Neural progenitor cell (in vitro differentiated cells): ENCODE measurements around the gene SLC9B1. TPM values are rescaled to one million over a fixed set of nuclear protein-coding genes. Genes with fewer than 3 reads are reported as not detected.

Experiments used
- DNase-seq: peaks from one replicate; pipeline ENCODE4 v3.0.0-alpha.2; 2016; ENCODE audit warnings: low spot score
- H2AFZ ChIP-seq: fragments of 200-600 bp; sonication (generic); replicated peaks from 2 replicates; pipeline ENCODE4 v1.6.1; 2016; ENCODE audit warnings: antibody characterized with exemption
- H3F3A ChIP-seq: fragments of 200-600 bp; sonication (generic); 2 replicates; pipeline ENCODE4 v1.6.1; 2016; ENCODE audit warnings: antibody characterized with exemption, low read depth
- H3K27ac ChIP-seq: fragments of 200-600 bp; sonication (generic); 2 replicates; pipeline ENCODE4 v1.5.1; 2016; ENCODE audit warnings: mild to moderate bottlenecking
- H3K27me3 ChIP-seq: fragments of 200-600 bp; sonication (generic); 2 replicates; pipeline ENCODE4 v1.6.1; 2016; ENCODE audit warnings: mild to moderate bottlenecking, moderate library complexity
- H3K36me3 ChIP-seq: fragments of 200-600 bp; sonication (generic); 2 replicates; pipeline ENCODE4 v1.5.1; 2016
- H3K4me1 ChIP-seq: fragments of 200-600 bp; sonication (generic); 2 replicates; pipeline ENCODE4 v1.6.1; 2016; ENCODE audit warnings: mixed run types
- H3K4me2 ChIP-seq: fragments of 200-600 bp; sonication (generic); 2 replicates; pipeline ENCODE4 v1.6.1; 2016
- H3K4me3 ChIP-seq: fragments of 200-600 bp; sonication (generic); 2 replicates; pipeline ENCODE4 v1.5.1; 2016
- H3K79me2 ChIP-seq: fragments of 200-600 bp; sonication (generic); 2 replicates; pipeline ENCODE4 v1.6.1; 2016; ENCODE audit warnings: low read depth
- H3K9ac ChIP-seq: fragments of 200-600 bp; sonication (generic); 2 replicates; pipeline ENCODE4 v1.6.1; 2016
- H3K9me3 ChIP-seq: fragments of 200-600 bp; sonication (generic); 2 replicates; pipeline ENCODE4 v1.5.1; 2016; ENCODE audit warnings: low read depth
- H4K20me1 ChIP-seq: fragments of 200-600 bp; sonication (generic); 2 replicates; pipeline ENCODE4 v1.6.1; 2016; ENCODE audit warnings: low read depth
- H3K27ac Mint-ChIP-seq: 3 replicates; pipeline ENCODE4 v1.8.0; 2021; ENCODE audit warnings: mixed read lengths
- H3K27me3 Mint-ChIP-seq: 2 replicates; pipeline ENCODE4 v1.8.0; 2022; ENCODE audit warnings: low read depth, mild to moderate bottlenecking, inconsistent platforms, moderate library complexity, mixed read lengths; ENCODE audit not compliant: insufficient read depth
- H3K36me3 Mint-ChIP-seq: 3 replicates; pipeline ENCODE4 v1.8.0; 2021; ENCODE audit warnings: mixed read lengths
- H3K4me1 Mint-ChIP-seq: 3 replicates; pipeline ENCODE4 v1.8.0; 2021; ENCODE audit warnings: mixed read lengths
- H3K4me3 Mint-ChIP-seq: 3 replicates; pipeline ENCODE4 v1.8.0; 2021; ENCODE audit warnings: mild to moderate bottlenecking, moderate library complexity, mixed read lengths
- H3K9me3 Mint-ChIP-seq: 3 replicates; pipeline ENCODE4 v1.8.0; 2020; ENCODE audit warnings: mixed read lengths
- CTCF ChIP-seq: fragments of 200-600 bp; sonication (generic); IDR thresholded peaks from 2 replicates; pipeline ENCODE4 v1.5.1; 2017; ENCODE audit warnings: antibody characterized with exemption, mild to moderate bottlenecking
- EZH2 ChIP-seq: fragments of 200-600 bp; sonication (generic); IDR thresholded peaks from 2 replicates; pipeline ENCODE4 v1.6.1; 2017; ENCODE audit warnings: antibody characterized with exemption, mild to moderate bottlenecking, moderate library complexity
- EZH2phosphoT487 ChIP-seq: fragments of 200-600 bp; sonication (generic); IDR thresholded peaks from 2 replicates; pipeline ENCODE4 v1.6.1; 2017; ENCODE audit warnings: antibody characterized with exemption
- total RNA-seq: library from RNA; depleted of rRNA; stranded (reverse); fragments of >200 nt; gene quantifications from 2 replicates; pipeline ENCODE4 v1.2.3, GENCODE V29; 2015; ENCODE audit warnings: low replicate concordance

SLC9B1 gene
- total RNA-seq, 1 donor from 2014 or later: not detected

GRCh38 chr4:103054030-103054429 is 34.5 kb upstream of the SLC9B1 start:
- no peaks in the 10 kb centered on the region for H4K20me1 ChIP-seq
- no peak overlapping the region for H3K27ac ChIP-seq
- no peak for DNase-seq
- no peak overlapping the region for H3K4me2 ChIP-seq
- no peaks in the 10 kb centered on the region for H3F3A ChIP-seq
- Mint-ChIP-seq H3K4me3 (no peak overlapping the region), H3K9me3 (no peaks in the 10 kb centered on the region), H3K27me3 (no peaks in the 10 kb centered on the region), H3K36me3 (no peaks in the 10 kb centered on the region), H3K4me1 (no peaks in the 10 kb centered on the region), H3K27ac (no peak overlapping the region)
- H2AFZ ChIP-seq: no peak overlapping the region
- no peaks in the 10 kb centered on the region for H3K9me3 ChIP-seq
- no peaks in the 10 kb centered on the region for H3K36me3 ChIP-seq
- H3K4me3 ChIP-seq: no peak overlapping the region
- no peaks in the 10 kb centered on the region for H3K27me3 ChIP-seq
- no peaks in the 10 kb centered on the region for H3K79me2 ChIP-seq
- TF ChIP-seq EZH2phosphoT487: no peak
- no peak for TF ChIP-seq EZH2
- TF ChIP-seq CTCF: no peak
- H3K9ac ChIP-seq: no peak overlapping the region
- H3K4me1 ChIP-seq: no peaks in the 10 kb centered on the region

- Histone ChIP-seq H4K20me1 (no peaks in the 10 kb centered on the region), H3K4me1 (no peaks in the 10 kb centered on the region), H3K27me3 (no peaks in the 10 kb centered on the region), H3K4me2 (no peak overlapping the region), H3K79me2 (no peaks in the 10 kb centered on the region), H3K4me3 (no peak overlapping the region), H3F3A (no peaks in the 10 kb centered on the region), H3K27ac (no peak overlapping the region), H3K36me3 (no peaks in the 10 kb centered on the region), H2AFZ (no peak overlapping the region), H3K9ac (no peak overlapping the region), H3K9me3 (no peaks in the 10 kb centered on the region)
- H3K4me3 Mint-ChIP-seq: no peak overlapping the region
- H3K27ac Mint-ChIP-seq: no peak overlapping the region
- H3K36me3 Mint-ChIP-seq: no peaks in the 10 kb centered on the region
- no peaks in the 10 kb centered on the region for H3K27me3 Mint-ChIP-seq
- TF ChIP-seq EZH2phosphoT487 (no peak), CTCF (no peak), EZH2 (no peak)
- H3K9me3 Mint-ChIP-seq: no peaks in the 10 kb centered on the region
- H3K4me1 Mint-ChIP-seq: no peaks in the 10 kb centered on the region
- DNase-seq: no peak
These were observed 33.3 kb upstream of the SLC9B1 start for GRCh38 chr4:103052779-103053178.

GRCh38 chr4:103052145-103052544 is 32.6 kb upstream of the SLC9B1 start:
- H3K36me3 ChIP-seq: no peaks in the 10 kb centered on the region

More at GRCh38 chr4:103052145-103052544, 32.6 kb upstream of the SLC9B1 start:
- H3K27me3 ChIP-seq: no peaks in the 10 kb centered on the region
- H3K9ac ChIP-seq: no peak overlapping the region
- H3K27ac Mint-ChIP-seq: no peak overlapping the region
- no peaks in the 10 kb centered on the region for H3K4me1 Mint-ChIP-seq
- no peaks in the 10 kb centered on the region for H3K36me3 Mint-ChIP-seq
- H3F3A ChIP-seq: no peaks in the 10 kb centered on the region
- H3K4me3 Mint-ChIP-seq: no peak overlapping the region
- no peaks in the 10 kb centered on the region for H3K4me1 ChIP-seq
- DNase-seq: no peak
- no peaks in the 10 kb centered on the region for H3K27me3 Mint-ChIP-seq
- H4K20me1 ChIP-seq: no peaks in the 10 kb centered on the region
- no peak overlapping the region for H3K27ac ChIP-seq
- no peak overlapping the region for H3K4me3 ChIP-seq
- TF ChIP-seq EZH2phosphoT487: no peak
- no peak for TF ChIP-seq EZH2
- TF ChIP-seq CTCF: no peak
- no peaks in the 10 kb centered on the region for H3K79me2 ChIP-seq
- H3K9me3 ChIP-seq: no peaks in the 10 kb centered on the region
- no peaks in the 10 kb centered on the region for H3K9me3 Mint-ChIP-seq
- H3K4me2 ChIP-seq: no peak overlapping the region
- no peak overlapping the region for H2AFZ ChIP-seq
